GM12801 (cell line): ENCODE results near the gene CACNA1D.

ENCODE experiments used
- CTCF ChIP-seq: IDR thresholded peaks from one replicate; pipeline ENCODE4 v1.5.1; 2011; ENCODE audit warnings: control low read depth; ENCODE audit not compliant: insufficient read length; ENCODE audit errors: extremely low read depth

The CACNA1D gene

GRCh38 chr3:53725387-53725995, 231.1 kb downstream of the CACNA1D start:
- TF ChIP-seq CTCF = no peak

- no peak for TF ChIP-seq CTCF
Observed at GRCh38 chr3:53726643-53727042, 232.2 kb downstream of the CACNA1D start.

- no peak for TF ChIP-seq CTCF
Observed at GRCh38 chr3:53728606-53729005, 234.2 kb downstream of the CACNA1D start.

GRCh38 chr3:53729159-53729558, 234.7 kb downstream of the CACNA1D start:
- no peak for TF ChIP-seq CTCF

- TF ChIP-seq CTCF = no peak
Observed at GRCh38 chr3:53729618-53730017, 235.2 kb downstream of the CACNA1D start.

- TF ChIP-seq CTCF = no peak
Observed at GRCh38 chr3:53730576-53730975, 236.2 kb downstream of the CACNA1D start.

- TF ChIP-seq CTCF = no peak
Observed at GRCh38 chr3:53731934-53732624, 237.7 kb downstream of the CACNA1D start.
